Measurements from ENCODE around the gene CHST15. TPM values are rescaled to one million over a fixed set of nuclear protein-coding genes. Genes with fewer than 3 reads are reported as not detected.

Gene CHST15
- total and polyA plus RNA-seq, 4 donors, result 5.4 to 45.3 (median 36.7) TPM

- no peak for DNase-seq
Measured at GRCh38 chr10:124114696-124115095, 21.3 kb upstream of the CHST15 start.

GRCh38 chr10:124112891-124113580 is 19.6 kb upstream of the CHST15 start:
- Histone ChIP-seq H3K27ac (ENCODE audit: low read depth in 1 of 2, low read length in 1 of 2) (no peak overlapping the region), H3K4me3 (no peak overlapping the region), H3K9ac (ENCODE audit: insufficient read depth in 1 of 2, low read length in 2 of 2) (no peak overlapping the region), H3K9me3 (ENCODE audit: control insufficient read depth in 4 of 4, insufficient read depth in 3 of 4, low read length in 3 of 4) (no peaks in the 10 kb centered on the region), H3K36me3 (ENCODE audit: control insufficient read depth in 4 of 4, insufficient read depth in 4 of 4, low read length in 4 of 4) (no peaks in the 10 kb centered on the region), H3K4me1 (ENCODE audit: control insufficient read depth in 5 of 5, insufficient read depth in 5 of 5, low read length in 5 of 5) (peaks cover 0 to 12% (median 0%) of the 10 kb centered on the region in 5 donors), H3K27me3 (ENCODE audit: control insufficient read depth in 3 of 3, insufficient read depth in 3 of 3, low read length in 2 of 3) (peaks cover 0 to 2% (median 2%) of the 10 kb centered on the region in 3 donors)
- no peak for ATAC-seq (ENCODE audit: insufficient read depth, low FRiP score)
- TF ChIP-seq CTCF (IDR thresholded peaks at IDR 0.05; ENCODE audit: control extremely low read depth, extremely low read depth), result no peak
- WGBS, 2 donors, result 93 to 95% methylated on average over 16 of the region's 16 CpGs
- no peak for DNase-seq

More at GRCh38 chr10:124114696-124115095, 21.3 kb upstream of the CHST15 start:
- no peaks in the 10 kb centered on the region for H3K9me3 ChIP-seq (ENCODE audit: control insufficient read depth in 4 of 4, insufficient read depth in 3 of 4, low read length in 3 of 4)
- H3K4me3 ChIP-seq, result no peak overlapping the region
- H3K36me3 ChIP-seq (ENCODE audit: control insufficient read depth in 4 of 4, insufficient read depth in 4 of 4, low read length in 4 of 4), result no peaks in the 10 kb centered on the region
- 93 to 99% methylated on average over 4 of the region's 4 CpGs for WGBS, 2 donors
- peaks cover 0 to 2% (median 2%) of the 10 kb centered on the region in 3 donors for H3K27me3 ChIP-seq (ENCODE audit: control insufficient read depth in 3 of 3, insufficient read depth in 3 of 3, low read length in 2 of 3)
- TF ChIP-seq CTCF (IDR thresholded peaks at IDR 0.05; ENCODE audit: control extremely low read depth, extremely low read depth), result no peak
- no peak overlapping the region for H3K27ac ChIP-seq (ENCODE audit: low read depth in 1 of 2, low read length in 1 of 2)
- peaks cover 0 to 14% (median 0%) of the 10 kb centered on the region in 5 donors for H3K4me1 ChIP-seq (ENCODE audit: control insufficient read depth in 5 of 5, insufficient read depth in 5 of 5, low read length in 5 of 5)
- no peak for ATAC-seq (ENCODE audit: insufficient read depth, low FRiP score)
- no peak overlapping the region for H3K9ac ChIP-seq (ENCODE audit: insufficient read depth in 1 of 2, low read length in 2 of 2)

- no peak for TF ChIP-seq CTCF (IDR thresholded peaks at IDR 0.05; ENCODE audit: control extremely low read depth, extremely low read depth)
- no peak overlapping the region for H3K27ac ChIP-seq (ENCODE audit: low read depth in 1 of 2, low read length in 1 of 2)
- H3K36me3 ChIP-seq (ENCODE audit: control insufficient read depth in 4 of 4, insufficient read depth in 4 of 4, low read length in 4 of 4), result no peaks in the 10 kb centered on the region
- H3K9ac ChIP-seq (ENCODE audit: insufficient read depth in 1 of 2, low read length in 2 of 2), result no peak overlapping the region
- no peak overlapping the region for H3K4me3 ChIP-seq
- 95 to 97% methylated on average over 5 of the region's 5 CpGs for WGBS, 2 donors
- H3K4me1 ChIP-seq (ENCODE audit: control insufficient read depth in 5 of 5, insufficient read depth in 5 of 5, low read length in 5 of 5), result peaks cover 0 to 14% (median 6%) of the 10 kb centered on the region in 5 donors
- no peaks in the 10 kb centered on the region for H3K9me3 ChIP-seq (ENCODE audit: control insufficient read depth in 4 of 4, insufficient read depth in 3 of 4, low read length in 3 of 4)
- DNase-seq (no peak), ATAC-seq (ENCODE audit: insufficient read depth, low FRiP score) (no peak)
- H3K27me3 ChIP-seq (ENCODE audit: control insufficient read depth in 3 of 3, insufficient read depth in 3 of 3, low read length in 2 of 3), result peaks cover 0 to 2% (median 2%) of the 10 kb centered on the region in 3 donors
Measured at GRCh38 chr10:124110882-124111281, 17.5 kb upstream of the CHST15 start.
